Hindlimb muscle (tissue), 1 donor: ENCODE data around the gene HUS1B. TPM values are rescaled to one million over a fixed set of nuclear protein-coding genes. Genes with fewer than 3 reads are reported as not detected.
"Not testable (repeated sequence)": the region's sequence is repeated elsewhere in the genome, so short reads cannot be mapped to it uniquely, and the experiment has no call there.

ENCODE experiments used
- DNase-seq: peaks from one replicate; pipeline ENCODE4 v3.0.0-alpha.2; 2013
- polyA plus RNA-seq: library from polyadenylated mRNA; unstranded; fragments of 120-200 nt; gene quantifications from one replicate; pipeline ENCODE4 v1.2.1, GENCODE V29; 2013; ENCODE audit not compliant: insufficient read length

Gene HUS1B
- polyA plus RNA-seq: not detected

DNA sequence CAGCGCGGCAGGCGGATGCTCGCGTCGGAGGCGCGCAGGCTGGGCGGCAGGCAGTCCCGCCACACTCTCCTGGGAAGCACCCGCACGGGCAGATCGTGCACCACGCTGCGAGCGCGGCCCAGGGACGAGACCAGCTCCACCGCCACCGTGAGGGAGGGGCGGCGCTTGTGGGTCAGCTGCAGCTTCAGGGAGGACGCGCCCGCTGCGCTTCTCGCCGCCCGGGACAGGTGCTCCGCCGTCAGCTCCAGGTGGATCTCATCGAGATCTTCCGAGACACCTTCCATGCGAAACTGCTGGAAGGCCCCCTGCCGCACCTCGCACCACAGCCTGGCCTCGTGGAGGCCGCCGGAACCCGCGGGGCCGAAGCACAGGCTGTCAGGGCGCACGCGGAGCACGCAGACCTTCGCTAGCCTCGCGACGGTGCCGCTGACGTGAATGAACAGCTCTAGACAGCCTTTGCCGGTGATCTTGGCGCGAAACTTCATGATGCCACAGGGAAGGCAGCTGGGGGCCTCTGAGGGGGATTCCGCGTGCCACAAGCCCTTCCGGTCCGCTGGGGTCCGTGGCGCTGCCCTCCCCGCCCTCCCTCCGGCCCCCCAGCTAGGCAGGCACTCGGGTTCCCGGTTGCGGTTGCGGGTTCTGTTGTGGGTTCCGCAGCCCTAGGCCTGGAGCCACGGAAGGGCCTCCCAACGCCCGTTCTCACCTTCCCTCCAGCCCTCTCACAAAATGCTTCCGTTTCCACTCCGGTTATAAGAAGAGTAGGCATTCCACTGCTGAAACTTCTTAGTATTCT is at the start of gene HUS1B:
Gene HUS1B (minus strand): TSS at position 641 of the 793 bp plus-strand sequence. CDS start 156 bp downstream, at position 485.
- no peak for DNase-seq

DNA sequence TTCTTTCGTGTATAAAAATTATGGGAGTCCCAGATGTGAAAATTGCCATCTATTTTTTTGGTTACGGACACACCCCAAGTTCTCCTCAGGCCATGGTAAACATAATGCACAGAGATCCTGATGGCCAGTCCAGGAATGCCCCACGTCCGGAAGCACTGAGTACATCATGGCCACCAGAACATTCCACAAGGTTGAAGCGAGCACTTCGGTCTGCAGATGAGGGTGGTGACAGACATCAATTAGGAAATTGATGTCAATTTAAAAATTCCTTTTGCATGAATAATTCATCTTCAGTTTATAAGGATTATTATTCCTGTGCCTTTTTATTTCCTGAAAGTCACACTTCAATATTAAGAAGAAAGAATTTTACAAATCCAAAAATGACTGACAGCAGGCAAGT is 49.2 kb upstream of the HUS1B start:
- DNase-seq: no peak

DNA sequence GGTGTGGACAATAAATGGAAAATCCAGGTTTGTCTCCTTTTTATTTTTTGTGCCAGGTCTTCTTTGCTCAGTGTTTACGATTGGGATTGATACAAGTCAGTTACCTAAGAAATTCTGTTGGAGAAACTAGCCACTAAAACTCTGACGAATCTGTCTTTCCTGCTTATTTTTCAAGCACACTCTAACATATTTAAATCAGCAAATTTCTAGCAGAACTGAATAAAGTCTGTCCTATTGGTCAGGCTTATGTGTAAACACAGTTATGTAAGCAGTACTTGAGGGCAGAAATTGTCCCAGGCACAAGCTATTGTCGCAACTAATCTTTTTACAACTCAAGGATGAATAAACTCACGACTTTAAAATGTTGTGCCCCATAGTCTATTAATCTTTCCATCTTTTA is 48.1 kb upstream of the HUS1B start:
- DNase-seq: no peak

DNA sequence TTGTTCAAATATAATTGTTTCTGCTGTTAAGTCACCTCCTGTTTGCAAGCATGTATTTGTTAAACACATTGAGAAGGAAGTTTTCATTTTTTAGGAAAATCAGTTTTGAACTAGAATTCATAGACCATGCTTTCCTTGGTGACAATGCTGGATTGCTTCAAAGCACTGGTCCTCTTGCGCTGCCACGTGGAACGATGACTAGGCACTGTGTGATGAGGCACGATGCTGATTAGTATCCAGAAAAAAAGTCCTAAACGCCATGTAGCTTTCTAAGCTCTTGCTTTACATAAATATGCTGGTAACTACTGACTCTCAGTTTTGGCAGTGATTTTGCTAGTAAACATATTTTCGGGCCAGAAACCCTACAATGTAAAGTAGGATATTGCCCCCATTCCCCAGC is 47.1 kb upstream of the HUS1B start:
- no peak for DNase-seq

DNA sequence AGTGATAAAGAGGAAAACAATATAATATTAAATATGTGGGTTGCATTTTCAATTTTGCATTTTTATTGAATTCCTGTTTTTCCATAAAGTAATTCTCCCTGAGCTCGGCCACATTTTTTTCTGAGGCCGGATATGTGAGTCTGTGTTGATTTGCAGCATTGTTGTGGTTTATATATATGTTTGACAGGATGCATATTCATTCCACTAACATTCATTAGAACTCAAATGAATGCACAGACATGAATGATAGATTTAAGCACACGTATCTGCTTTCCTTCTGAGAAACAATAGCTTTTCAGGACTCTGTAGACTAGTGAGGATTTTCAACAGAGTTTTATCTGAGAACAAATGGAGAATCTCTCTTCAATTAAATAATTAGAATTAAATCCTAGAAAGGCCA is 46.7 kb upstream of the HUS1B start:
- DNase-seq: no peak

DNA sequence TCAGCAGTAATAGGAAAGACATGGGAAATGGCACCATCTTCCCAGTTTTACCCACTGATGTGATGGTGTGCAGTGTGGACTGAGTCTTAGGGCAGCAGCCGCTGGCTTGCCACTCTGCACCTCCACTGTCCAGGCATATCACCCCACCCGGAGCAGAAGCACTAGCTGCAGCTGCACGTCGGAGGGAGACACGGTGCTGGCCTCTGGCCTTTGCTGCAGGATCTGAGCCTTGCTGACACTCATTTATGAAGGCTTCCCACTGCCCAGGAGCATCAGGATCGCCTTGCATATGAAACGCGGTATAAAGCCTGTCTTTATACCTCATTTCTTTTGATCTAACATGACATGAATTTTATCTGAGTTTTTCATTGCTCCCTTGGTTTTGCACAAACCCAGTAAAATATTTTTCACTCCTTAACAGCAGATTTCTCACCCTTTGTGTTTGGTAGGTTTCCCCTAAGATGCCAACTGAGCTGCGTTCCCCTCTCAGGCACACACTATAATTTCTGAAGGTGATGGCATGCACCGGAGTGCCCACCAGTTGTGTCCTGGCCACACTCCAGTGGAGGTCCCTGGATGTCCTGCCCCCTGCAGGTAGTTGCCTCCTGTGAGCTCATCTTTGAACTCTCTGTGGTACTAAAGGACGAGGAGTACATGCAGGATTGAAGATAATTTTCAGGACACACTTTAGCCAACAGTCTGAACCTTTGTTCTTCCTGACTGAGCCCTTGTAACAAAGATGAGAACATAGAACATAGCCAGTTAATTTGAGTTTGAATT is 45.0 kb upstream of the HUS1B start:
- DNase-seq: no peak

DNA sequence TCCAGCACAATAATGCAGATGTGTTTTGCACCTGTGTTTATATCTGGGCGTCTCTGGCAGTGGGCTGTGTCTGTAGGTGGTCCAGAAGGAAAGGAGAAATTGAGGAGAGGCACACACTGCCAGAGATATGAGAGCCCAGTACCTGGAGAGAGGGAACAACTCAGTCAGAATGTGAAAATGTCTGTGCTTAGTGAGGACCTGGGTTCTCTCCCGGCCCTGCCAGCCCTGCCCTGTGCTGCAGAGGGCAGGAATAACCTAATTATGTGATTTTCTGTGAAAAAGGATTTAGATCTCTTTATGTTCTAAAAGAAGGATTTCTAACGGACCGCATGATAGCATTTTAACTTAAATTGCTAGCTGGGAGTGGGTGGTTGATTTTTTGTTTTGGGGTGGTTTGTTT is 44.3 kb upstream of the HUS1B start:
- DNase-seq: no peak

DNA sequence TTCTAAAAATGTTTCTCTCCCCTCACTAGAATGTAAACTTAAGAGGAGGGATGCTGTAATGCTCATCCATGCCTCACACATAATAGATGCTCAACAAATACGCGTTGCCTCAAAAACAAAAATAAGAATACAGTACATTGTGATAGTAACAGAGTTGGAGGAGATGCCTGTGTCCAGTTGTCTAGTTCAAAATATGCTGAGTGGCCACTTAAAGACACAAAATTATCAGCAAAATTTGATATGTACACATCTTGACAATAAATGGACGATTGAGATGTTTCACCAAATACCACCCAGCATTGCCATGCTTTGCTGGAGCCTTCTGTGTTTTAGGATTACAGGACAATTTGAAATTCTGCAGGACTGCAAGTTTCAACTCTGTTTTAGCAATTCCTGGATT is 43.6 kb upstream of the HUS1B start:
- no peak for DNase-seq

DNA sequence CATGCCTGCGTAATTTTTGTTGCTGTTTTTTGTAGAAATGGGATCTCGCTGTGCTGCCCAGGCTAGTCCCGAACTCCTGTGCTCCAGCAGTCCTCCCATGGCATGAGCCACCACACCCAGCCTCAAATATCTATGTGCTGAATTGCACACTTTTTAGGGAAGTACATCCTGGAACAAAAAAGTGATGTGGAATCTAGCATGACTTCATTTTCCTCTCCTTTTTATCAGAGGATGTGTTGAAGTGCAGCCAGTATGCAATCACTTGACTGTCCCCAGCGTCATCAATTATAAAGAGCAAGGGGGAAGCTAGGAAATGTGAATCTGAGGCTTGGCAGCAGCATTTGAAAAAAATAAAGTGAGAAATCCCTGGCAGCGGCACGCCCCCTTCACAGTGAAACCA is 42.4 kb upstream of the HUS1B start:
- DNase-seq: no peak

DNA sequence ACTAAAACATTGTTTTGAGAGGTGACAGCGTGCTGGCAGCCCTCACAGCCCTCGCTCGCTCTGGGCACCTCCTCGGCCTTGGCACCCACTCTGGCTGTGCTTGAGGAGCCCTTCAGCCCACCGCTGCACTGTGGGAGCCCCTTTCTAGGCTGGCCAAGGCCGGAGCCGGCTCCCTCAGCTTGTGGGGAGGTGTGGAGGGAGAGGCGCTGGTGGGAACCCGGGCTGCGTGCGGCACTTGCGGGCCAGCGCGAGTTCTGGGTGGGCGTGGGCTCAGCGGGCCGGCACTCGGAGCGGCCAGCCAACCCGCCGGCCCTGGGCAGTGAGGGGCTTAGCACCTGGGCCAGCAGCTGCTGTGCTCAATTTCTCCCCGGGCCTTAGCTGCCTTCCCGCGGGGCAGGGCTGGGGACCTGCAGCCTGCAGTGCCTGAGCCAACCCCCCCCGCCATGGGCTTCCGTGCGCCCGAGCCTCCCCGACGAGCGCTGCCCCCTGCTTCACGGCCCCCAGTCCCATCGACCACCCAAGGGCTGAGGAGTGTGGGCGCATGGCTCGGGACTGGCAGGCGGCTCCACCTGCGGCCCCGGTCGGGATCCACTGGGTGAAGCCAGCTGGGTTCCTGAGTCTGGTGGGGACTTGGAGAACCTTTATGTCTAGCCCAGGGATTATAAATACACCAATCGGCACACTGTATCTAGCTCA is 37.7 kb upstream of the HUS1B start:
- DNase-seq: not testable (repeated sequence)

DNA sequence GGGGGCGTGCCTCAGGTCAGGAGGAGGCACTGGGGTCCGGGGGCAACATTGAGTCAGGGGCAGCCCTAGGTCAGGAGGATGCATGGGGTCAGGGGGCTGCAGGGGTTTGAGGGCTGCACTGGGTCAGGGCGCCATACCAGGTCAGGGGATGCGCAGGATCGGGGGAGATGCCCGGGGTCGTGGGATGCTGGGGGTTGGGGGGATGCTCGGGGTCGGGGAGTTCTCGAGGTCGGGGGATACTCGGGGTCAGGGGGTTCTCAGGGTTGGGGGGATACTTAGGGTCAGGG is 36.8 kb upstream of the HUS1B start:
- no peak for DNase-seq

DNA sequence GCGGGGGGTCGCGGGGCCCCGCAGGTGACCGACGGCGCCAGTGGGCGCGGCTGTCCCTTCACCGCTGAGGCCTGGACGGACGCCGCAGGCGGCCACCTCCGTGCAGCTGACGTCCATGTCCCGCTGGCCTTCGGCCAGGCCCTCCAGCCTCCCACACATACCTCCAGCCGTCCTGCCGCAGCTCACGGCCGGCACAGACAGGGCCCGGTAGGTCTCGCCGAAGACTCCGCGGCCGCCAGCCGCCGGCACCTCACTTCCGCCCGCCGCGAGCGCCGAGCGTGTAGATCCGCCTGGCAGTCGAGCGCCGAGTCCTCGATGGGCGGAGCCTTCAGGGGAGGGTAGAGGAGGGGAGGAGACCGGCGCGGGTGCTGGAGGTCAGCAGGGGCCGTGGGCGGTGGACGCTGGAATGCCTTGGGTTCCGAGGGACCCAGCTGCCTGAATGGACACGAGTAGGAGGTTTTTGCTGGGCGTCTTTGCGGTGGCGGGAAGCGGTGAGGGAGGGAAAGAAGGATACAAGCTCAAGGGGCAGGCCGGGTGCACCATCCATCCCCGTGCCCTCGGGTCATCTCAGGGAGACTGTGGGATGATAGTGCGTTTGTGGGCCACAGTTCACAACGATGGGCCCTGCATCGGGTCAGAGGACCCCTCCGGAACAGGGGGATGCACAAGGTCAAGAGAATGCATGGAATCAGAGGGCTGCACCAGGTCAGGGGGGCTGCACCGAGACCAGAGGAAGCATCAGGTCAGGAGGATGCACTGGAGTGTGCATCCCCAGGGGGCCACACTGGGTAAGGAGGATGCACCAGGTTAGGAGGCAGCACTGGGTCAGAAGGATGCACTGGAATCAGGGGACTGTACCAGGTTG is 36.2 kb upstream of the HUS1B start, which contains the start of gene EXOC2:
Gene EXOC2 (minus strand): TSS at position 282 of the 865 bp plus-strand sequence. CDS start 55,321 bp downstream, outside the sequence.
- DNase-seq: peak; percentile 87

DNA sequence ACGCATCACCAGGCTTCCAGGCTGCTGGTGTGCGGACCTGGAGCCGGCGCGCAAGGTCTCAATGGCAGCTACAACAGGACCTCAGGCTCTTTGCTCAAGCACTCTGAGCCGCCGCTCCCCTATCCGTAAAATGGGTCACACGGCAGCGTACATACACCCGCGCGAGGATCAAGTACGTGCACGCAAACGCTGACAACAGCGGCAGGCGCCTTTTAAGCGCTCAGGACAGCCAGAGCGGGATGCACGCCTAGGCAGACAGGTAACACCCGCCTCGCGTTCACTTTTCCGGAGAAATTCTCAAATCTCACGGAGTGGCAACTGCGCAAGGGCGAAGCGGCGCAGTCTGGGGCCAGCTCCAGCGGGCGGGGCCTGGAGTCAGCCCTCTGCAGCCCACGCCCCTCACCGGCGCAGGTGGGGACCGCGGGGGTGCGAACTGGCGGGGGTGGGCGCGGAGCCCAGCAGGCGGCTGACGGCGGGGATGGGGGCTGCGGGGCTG is 35.5 kb upstream of the HUS1B start:
- peak; percentile 12 for DNase-seq

DNA sequence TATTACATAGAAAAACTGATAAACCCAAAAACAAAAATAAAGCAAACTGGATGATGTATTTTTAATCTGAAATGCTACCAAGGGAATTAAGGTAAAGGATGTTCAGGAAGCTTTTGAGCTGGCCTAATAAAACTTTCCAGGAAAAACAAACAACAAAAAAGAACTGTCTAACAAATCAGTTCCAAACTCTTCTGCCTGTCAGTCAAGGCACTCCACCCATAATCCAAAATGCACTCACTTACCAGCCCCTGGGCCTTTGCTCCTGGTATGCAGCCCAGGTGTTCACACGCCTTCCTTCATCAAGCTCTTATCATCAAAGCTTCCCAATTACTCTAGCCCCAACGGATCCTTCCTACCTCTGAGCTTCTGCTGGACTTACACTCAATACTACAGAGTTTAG is 32.3 kb upstream of the HUS1B start:
- no peak for DNase-seq

DNA sequence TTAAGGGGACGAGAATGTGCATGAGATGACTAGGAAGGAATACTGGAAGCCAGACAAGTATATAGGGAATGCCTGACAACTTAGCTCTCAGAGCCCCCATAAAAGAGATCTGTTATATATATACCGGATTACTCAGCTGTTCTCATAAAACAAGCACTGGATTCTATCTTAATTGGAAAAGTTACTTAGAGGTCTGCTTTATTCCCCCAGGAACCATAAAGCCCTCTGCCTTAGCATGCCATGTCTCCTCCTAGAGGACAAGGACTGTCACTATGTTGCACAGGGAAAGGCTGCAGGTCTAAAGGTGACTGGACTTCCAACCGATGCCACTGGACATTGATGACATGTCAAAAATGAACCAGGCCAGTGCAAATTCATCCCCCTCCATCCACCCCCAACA is 29.6 kb upstream of the HUS1B start:
- no peak for DNase-seq

DNA sequence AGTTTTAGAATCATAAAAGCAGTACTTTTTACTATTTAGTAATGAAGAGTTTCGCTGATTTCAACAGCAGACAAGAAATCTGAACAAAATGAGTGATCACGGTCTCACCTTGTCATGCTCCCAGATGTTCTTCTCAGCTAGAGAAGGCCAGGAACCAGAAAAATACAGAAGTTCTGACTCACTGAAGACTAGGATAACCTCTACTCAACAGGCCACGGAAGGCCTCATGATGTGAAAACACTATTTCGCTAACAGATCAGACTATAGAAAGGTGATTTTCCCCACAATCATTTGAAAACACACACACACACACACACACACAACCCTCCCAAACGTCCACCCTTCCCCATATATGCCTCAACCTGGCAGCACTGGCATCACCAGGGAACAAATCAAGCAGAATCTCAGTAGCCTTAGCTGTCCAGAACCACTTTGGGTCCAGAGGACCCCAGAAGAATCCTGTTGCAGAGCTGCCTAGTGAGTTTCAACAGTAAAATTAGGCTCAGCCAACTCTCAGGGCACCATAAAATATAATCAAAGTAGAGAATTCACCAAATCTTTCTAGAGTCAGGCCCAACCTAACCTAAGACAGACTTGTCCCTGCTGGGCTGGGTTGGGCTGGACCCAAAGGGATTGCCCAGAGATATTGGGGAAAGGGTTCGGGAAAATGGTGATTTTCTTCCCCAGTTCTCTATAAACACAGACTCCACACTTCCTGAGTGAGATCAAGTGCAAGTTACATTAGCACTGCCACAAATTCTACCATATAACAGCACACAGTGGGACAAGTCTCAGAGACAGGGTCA is 28.1 kb upstream of the HUS1B start:
- DNase-seq: no peak

DNA sequence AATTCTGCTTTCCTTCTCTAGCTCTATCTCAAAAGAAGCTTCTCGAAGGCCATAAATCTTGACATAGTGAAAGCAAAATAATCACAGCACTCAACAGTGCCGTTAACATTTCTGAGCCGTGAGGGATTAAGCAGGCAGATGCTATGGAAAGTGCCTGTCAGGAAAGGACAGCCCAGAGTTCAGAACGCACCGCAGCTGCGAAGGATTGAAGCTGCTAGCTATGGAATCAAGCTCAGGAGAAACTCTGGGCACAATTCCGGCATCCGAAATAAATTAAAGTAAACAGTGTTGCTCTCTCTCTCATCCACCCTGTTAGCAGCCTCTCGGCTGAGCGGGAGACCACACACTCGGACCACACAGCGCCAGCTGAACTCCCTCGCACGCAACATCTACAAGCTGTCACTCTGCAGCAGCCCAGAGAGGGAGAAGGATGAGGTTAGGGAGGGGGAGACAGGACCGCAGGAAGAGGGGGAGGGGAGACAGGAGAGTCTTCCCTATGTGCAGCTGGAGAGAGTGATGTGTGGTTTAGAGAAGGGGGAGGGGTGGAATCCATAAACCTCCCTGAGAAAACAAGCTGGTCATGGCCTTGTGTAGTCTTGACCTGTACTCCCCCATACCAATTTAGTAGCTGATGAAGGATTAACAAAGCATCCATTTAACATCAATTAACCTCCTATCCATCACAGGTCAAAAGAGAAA is 27.0 kb upstream of the HUS1B start:
- peak; percentile 69 for DNase-seq

DNA sequence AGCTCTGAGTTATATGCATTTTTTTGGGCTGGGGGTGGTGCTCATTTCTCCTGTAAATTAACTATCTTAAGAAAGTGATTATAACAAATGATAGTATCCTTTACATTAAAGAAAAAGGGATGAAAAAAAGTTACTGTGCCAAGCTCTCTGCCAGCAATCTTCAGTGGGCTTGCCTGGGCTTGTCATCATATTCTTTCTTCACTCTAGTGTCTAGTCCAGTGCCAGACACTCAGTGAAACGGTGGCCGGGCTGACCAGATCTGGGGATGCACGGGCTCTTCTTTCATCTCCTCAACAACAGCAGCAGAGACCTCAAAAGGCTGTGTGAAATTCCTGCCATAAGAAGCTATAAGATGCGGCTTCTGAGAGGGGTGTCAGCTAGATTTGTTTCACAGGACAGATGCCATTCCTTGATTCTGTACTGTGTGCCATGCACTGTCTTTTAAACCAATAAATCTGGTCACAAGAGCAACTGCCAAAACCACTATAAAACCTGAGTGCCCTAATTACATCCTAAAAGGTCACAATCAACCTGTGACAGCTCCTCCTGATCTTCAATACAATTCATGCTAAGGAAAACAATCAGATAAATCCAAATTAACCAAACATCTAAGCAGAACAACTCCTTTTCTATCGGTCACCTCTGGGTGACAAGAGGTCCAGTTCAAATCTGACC is 23.9 kb upstream of the HUS1B start:
- no peak for DNase-seq

DNA sequence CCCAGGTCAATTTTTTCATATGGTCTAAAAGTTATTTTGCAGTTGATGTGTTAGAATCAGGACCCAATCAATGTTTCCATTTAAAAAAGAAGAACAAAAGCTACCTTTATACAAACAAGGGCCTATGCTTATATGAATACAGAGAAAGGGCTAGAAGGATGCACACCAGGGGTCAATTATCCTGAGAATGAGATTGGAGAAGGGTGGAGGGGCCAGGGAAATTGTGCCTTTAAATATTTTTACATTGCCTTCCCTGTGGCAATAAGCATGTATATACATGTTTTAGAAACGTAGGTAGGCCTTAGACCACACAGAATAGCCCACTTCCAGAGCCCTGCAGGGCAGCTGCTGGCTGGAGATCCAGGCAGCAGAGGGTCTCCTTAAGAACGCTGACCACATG is 23.4 kb upstream of the HUS1B start:
- no peak for DNase-seq

DNA sequence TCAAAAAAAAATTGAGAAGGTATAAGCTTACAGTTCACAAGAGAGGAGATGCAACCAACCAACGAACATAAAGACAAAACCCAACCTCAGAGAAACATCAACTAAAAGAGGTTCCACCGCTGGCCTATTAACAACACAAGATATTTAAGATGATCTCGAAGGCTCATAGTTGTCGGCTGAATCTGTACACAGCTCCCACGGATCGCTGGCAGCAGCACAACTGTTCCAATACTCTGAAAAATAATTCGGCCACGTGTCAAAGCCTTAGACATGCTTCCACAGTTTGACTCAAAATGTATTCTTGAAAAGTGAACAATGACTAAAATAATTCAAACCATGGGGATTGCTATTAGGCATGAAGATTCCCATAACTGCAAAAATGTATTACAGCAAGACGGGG is 22.4 kb upstream of the HUS1B start:
- DNase-seq: no peak
